Measurements from ENCODE around the gene ADAMTSL3.

Gene ADAMTSL3

GRCh38 chr15:84034578-84035398 is 380.9 kb downstream of the ADAMTSL3 start:
- TF ChIP-seq RAD21 (IDR thresholded peaks at IDR 0.05; ENCODE audit: low read depth): peak; percentile 49
- TF ChIP-seq FOXM1 (IDR thresholded peaks at IDR 0.05; ENCODE audit: borderline replicate concordance, low read depth): no peak

- TF ChIP-seq RAD21 (IDR thresholded peaks at IDR 0.05; ENCODE audit: low read depth): peak; percentile 46; the same call in 1 of the 2 replicates
- TF ChIP-seq CREB1 (IDR thresholded peaks at IDR 0.05; ENCODE audit: low read depth): no peak
Measured at GRCh38 chr15:84035399-84035766, 381.5 kb downstream of the ADAMTSL3 start.

- TF ChIP-seq TEAD4 (IDR thresholded peaks at IDR 0.05) (no peak), EGR1 (IDR thresholded peaks at IDR 0.05) (no peak), RAD21 (IDR thresholded peaks at IDR 0.05; ENCODE audit: low read depth) (no peak), YY1 (IDR thresholded peaks at IDR 0.05; ENCODE audit: low read depth) (no peak), MAX (IDR thresholded peaks at IDR 0.05) (no peak), USF1 (IDR thresholded peaks at IDR 0.05) (no peak), TCF12 (IDR thresholded peaks at IDR 0.05; ENCODE audit: low read depth) (no peak), CREB1 (IDR thresholded peaks at IDR 0.05; ENCODE audit: low read depth) (no peak), TAF1 (IDR thresholded peaks at IDR 0.05; ENCODE audit: low read depth) (no peak), ZBTB7A (IDR thresholded peaks at IDR 0.05; ENCODE audit: low read depth) (no peak), FOXM1 (IDR thresholded peaks at IDR 0.05; ENCODE audit: borderline replicate concordance, low read depth) (no peak), NFIC (IDR thresholded peaks at IDR 0.05) (no peak), CEBPB (IDR thresholded peaks at IDR 0.05) (no peak), EP300 (IDR thresholded peaks at IDR 0.05; ENCODE audit: borderline replicate concordance) (no peak)
- TF ChIP-seq, protein P1, sequence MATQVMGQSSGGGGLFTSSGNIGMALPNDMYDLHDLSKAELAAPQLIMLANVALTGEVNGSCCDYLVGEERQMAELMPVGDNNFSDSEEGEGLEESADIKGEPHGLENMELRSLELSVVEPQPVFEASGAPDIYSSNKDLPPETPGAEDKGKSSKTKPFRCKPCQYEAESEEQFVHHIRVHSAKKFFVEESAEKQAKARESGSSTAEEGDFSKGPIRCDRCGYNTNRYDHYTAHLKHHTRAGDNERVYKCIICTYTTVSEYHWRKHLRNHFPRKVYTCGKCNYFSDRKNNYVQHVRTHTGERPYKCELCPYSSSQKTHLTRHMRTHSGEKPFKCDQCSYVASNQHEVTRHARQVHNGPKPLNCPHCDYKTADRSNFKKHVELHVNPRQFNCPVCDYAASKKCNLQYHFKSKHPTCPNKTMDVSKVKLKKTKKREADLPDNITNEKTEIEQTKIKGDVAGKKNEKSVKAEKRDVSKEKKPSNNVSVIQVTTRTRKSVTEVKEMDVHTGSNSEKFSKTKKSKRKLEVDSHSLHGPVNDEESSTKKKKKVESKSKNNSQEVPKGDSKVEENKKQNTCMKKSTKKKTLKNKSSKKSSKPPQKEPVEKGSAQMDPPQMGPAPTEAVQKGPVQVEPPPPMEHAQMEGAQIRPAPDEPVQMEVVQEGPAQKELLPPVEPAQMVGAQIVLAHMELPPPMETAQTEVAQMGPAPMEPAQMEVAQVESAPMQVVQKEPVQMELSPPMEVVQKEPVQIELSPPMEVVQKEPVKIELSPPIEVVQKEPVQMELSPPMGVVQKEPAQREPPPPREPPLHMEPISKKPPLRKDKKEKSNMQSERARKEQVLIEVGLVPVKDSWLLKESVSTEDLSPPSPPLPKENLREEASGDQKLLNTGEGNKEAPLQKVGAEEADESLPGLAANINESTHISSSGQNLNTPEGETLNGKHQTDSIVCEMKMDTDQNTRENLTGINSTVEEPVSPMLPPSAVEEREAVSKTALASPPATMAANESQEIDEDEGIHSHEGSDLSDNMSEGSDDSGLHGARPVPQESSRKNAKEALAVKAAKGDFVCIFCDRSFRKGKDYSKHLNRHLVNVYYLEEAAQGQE (IDR thresholded peaks at IDR 0.05; ENCODE audit: low read depth): no peak
Measured at GRCh38 chr15:84037301-84037700, 383.4 kb downstream of the ADAMTSL3 start.

- TF ChIP-seq FOXM1 (IDR thresholded peaks at IDR 0.05; ENCODE audit: borderline replicate concordance, low read depth): no peak
- TF ChIP-seq TAF1 (IDR thresholded peaks at IDR 0.05; ENCODE audit: low read depth): no peak
- no peak for TF ChIP-seq EGR1 (IDR thresholded peaks at IDR 0.05)
- no peak for TF ChIP-seq NFIC (IDR thresholded peaks at IDR 0.05)
- no peak for TF ChIP-seq TCF12 (IDR thresholded peaks at IDR 0.05; ENCODE audit: low read depth)
- TF ChIP-seq CREB1 (IDR thresholded peaks at IDR 0.05; ENCODE audit: low read depth): no peak
- no peak for TF ChIP-seq TEAD4 (IDR thresholded peaks at IDR 0.05)
- no peak for TF ChIP-seq ZBTB7A (IDR thresholded peaks at IDR 0.05; ENCODE audit: low read depth)
- no peak for TF ChIP-seq YY1 (IDR thresholded peaks at IDR 0.05; ENCODE audit: low read depth)
- TF ChIP-seq, protein P1 (IDR thresholded peaks at IDR 0.05; ENCODE audit: low read depth): no peak
- TF ChIP-seq RAD21 (IDR thresholded peaks at IDR 0.05; ENCODE audit: low read depth): no peak
- TF ChIP-seq CEBPB (IDR thresholded peaks at IDR 0.05): no peak
- TF ChIP-seq EP300 (IDR thresholded peaks at IDR 0.05; ENCODE audit: borderline replicate concordance): no peak
- TF ChIP-seq MAX (IDR thresholded peaks at IDR 0.05): no peak
- no peak for TF ChIP-seq USF1 (IDR thresholded peaks at IDR 0.05)
Measured at GRCh38 chr15:84046064-84046637, 392.2 kb downstream of the ADAMTSL3 start.

DNA sequence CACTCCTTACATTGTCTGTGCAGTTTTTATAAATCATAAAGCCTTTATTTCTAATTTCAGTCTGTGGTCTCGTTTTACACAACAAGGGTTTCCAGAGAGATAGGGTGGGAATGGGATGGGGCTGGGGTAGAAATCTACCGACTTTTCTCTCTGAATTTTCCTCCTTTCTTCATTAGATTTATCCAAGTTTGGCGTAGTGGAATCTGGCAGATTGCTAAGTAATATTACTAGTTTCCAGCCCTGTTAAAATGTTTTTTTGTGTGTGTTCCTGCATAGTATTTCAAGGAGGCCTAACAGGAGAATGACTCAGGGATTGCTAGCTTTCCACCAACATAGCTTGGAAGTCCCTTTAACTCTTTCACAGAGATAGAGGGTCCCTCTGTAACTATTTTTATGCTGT is 396.2 kb downstream of the ADAMTSL3 start:
- no peak for TF ChIP-seq TEAD4 (IDR thresholded peaks at IDR 0.05)
- no peak for TF ChIP-seq TAF1 (IDR thresholded peaks at IDR 0.05; ENCODE audit: low read depth)
- TF ChIP-seq RAD21 (IDR thresholded peaks at IDR 0.05; ENCODE audit: low read depth): no peak
- no peak for TF ChIP-seq FOXM1 (IDR thresholded peaks at IDR 0.05; ENCODE audit: borderline replicate concordance, low read depth)
- no peak for TF ChIP-seq CEBPB (IDR thresholded peaks at IDR 0.05)
- no peak for TF ChIP-seq NFIC (IDR thresholded peaks at IDR 0.05)
- TF ChIP-seq YY1 (IDR thresholded peaks at IDR 0.05; ENCODE audit: low read depth): no peak
- no peak for TF ChIP-seq CREB1 (IDR thresholded peaks at IDR 0.05; ENCODE audit: low read depth)
- TF ChIP-seq, protein P1 (IDR thresholded peaks at IDR 0.05; ENCODE audit: low read depth): no peak
- no peak for TF ChIP-seq TCF12 (IDR thresholded peaks at IDR 0.05; ENCODE audit: low read depth)
